Measurements from ENCODE around the gene SKI. TPM values are rescaled to one million over a fixed set of nuclear protein-coding genes. Genes with fewer than 3 reads are reported as not detected.

Gene SKI
- total and polyA plus RNA-seq, 9 of the 15 experiments (the other 6 are each of a cell fraction or from before 2014, with no cell fraction given), result 0.10 to 60.5 (median 4.6) TPM

- TF ChIP-seq PBX2 (CRISPR knock-in tag; IDR thresholded peaks at IDR 0.05; ENCODE audit: low read depth) (no peak), PBX2 (tag; conservative IDR thresholded peaks at IDR 0.05; ENCODE audit: low read depth) (0 out of 2 replicates have a peak, but pooled peaks have one; percentile 22), ZNF12 (CRISPR knock-in tag; IDR thresholded peaks at IDR 0.05) (peak; percentile 71; the same call in 1 of the 2 replicates), MNT (conservative IDR thresholded peaks at IDR 0.05) (peak in 1 of 2 experiments; percentile 40; a peak in 1 of 4 replicates), NFIC (IDR thresholded peaks at IDR 0.05) (peak; percentile 71), VEZF1 (CRISPR knock-in tag; IDR thresholded peaks at IDR 0.05) (peak; percentile 38), CBFA2T3 (IDR thresholded peaks at IDR 0.05) (peak; percentile 52; the same call in 1 of the 2 replicates), KDM4B (IDR thresholded peaks at IDR 0.05; ENCODE audit: borderline replicate concordance in 2 of 2, low read depth in 1 of 2) (no peak), MITF (IDR thresholded peaks at IDR 0.05) (no peak), ZNF3 (CRISPR knock-in tag; IDR thresholded peaks at IDR 0.05) (no peak), ZNF740 (CRISPR knock-in tag; IDR thresholded peaks at IDR 0.05) (peak; percentile 72), ZNF740 (tag; IDR thresholded peaks at IDR 0.05) (no peak), CXXC5 (CRISPR knock-in tag; IDR thresholded peaks at IDR 0.05) (peak; percentile 57), BMI1 (IDR thresholded peaks at IDR 0.05; ENCODE audit: low read length) (no peak)
Measured at GRCh38 chr1:2232916-2233438, 4.9 kb downstream of the SKI start (continued).

Data from K562 (cell line).